Erythroblast (primary cell): ENCODE results near the gene GPD1.

ENCODE experiments used
- GATA1 ChIP-seq: IDR thresholded peaks from 2 replicates; pipeline ENCODE4 v1.6.1; 2011; ENCODE audit warnings: low read depth, mild to moderate bottlenecking, control low read depth, low read length, moderate library complexity
- POLR2A ChIP-seq: IDR thresholded peaks from 2 replicates; pipeline ENCODE4 v1.6.1; 2011; ENCODE audit warnings: mild to moderate bottlenecking, low read length

DNA sequence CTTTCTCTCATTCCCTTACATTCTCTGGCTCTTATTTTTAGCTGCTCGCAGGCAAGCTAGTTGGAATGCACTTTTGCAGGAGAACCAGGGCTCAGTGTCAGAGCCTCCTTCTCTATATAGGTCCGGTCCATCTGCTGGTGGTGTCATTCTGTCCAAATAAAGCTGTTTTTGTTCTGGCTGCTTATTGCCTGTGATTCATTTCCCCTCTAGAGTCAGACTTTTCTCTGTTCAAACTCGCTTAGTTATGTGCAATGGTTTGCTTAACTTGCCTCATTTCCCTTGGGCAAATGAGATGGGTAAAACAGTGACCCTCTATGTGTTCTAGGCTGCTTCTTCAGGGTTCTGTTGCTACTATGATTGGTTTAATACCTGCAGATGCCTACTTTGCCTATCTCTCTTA, 15.8 kb upstream of the GPD1 start:
- no peak for TF ChIP-seq POLR2A
- TF ChIP-seq GATA1, result no peak
